Adrenal gland (tissue), 12 donors: ENCODE data around the gene ZNF503. TPM values are rescaled to one million over a fixed set of nuclear protein-coding genes. Genes with fewer than 3 reads are reported as not detected.

Source experiments
- DNase-seq, 7 donors: peaks; one replicate each; pipeline ENCODE4 v3.0.0-alpha.2; 2019 to 2020
- H3K27ac ChIP-seq, 5 donors: fragments of 200-600 bp; sonication (generic) in 4 of 5; 1 replicate in 3 of 5; 2 replicates in 2 of 5; pipeline versions ENCODE4 v1.5.1 to v1.8.0; 2016 to 2020; ENCODE audit warnings: mild to moderate bottlenecking in 1 of 5
- H3K27me3 ChIP-seq: fragments of 200-600 bp; 2 replicates; pipeline ENCODE4 v1.8.0; 2021
- H3K36me3 ChIP-seq, 2 donors: fragments of 200-600 bp; replicated peaks in 1 of 2; 1 replicate in 1 of 2; 2 replicates in 1 of 2; pipeline versions ENCODE4 v1.5.1 to v1.8.0; 2018 to 2022
- H3K4me1 ChIP-seq, 2 donors: fragments of 200-600 bp; replicated peaks in 1 of 2; 1 replicate in 1 of 2; 2 replicates in 1 of 2; pipeline versions ENCODE4 v1.5.1 to v1.8.0; 2018 to 2021
- H3K4me3 ChIP-seq, 4 donors: fragments of 200-600 bp; sonication (generic) in 3 of 4; one replicate each; pipeline ENCODE4 v1.5.1; 2016 to 2018
- H3K9me3 ChIP-seq, 3 donors: fragments of 200-600 bp; sonication (generic) in 1 of 3; replicated peaks in 1 of 3; 1 replicate in 2 of 3; 2 replicates in 1 of 3; pipeline versions ENCODE4 v1.5.1 to v1.8.0; 2016 to 2021
- POLR2A ChIP-seq, 2 donors: fragments of 450-650 bp; IDR thresholded peaks; one replicate each; pipeline ENCODE4 v1.6.1; 2017; ENCODE audit warnings: antibody characterized with exemption in 2 of 2, mild to moderate bottlenecking in 2 of 2, moderate library complexity in 1 of 2
- WGBS, 4 donors: extraction: QIAGEN DNeasy Blood & Tissue Kit in 2 of 4; methylation state at CpG; one replicate each; pipeline versions ENCODE4 v1.1.5 to v1.1.7; 2013 to 2017; 5-methylcytosine and 5-hydroxymethylcytosine counted together
- intact Hi-C, 2 donors: fragments of 100-400 bp; cut with DNase I; formaldehyde crosslinking; loops; one replicate each; pipeline versions ENCODE4 v1.14.1 to v1.15.0; 2022 to 2023
- polyA plus RNA-seq, 3 donors: library from polyadenylated mRNA; stranded (reverse); fragments of 200-250 nt in 2 of 3; fragments of 350-450 nt in 1 of 3; fragmentation: Illumina TruSeq in 1 of 3; extraction: RNeasy Lipid Tissue Mini Kit (QIAGEN cat#74804) in 1 of 3; gene quantifications; one replicate each; pipeline ENCODE4 v1.2.3, GENCODE V29; 2013 to 2014
- total RNA-seq, 9 donors: library from RNA; depleted of rRNA in 4 of 9; stranded (reverse); fragments of >200 nt in 4 of 9; fragments of 120-200 nt in 1 of 9; fragmentation: NEBNext Ultra II Directional in 1 of 9; extraction: Animal tissue kit (Norgen Biotek cat#: 25700) in 1 of 9; gene quantifications; one replicate each; pipeline versions ENCODE4 v1.1.0 to v1.2.4, GENCODE V29; 2013 to 2023
- TF ChIP-seq, protein P1 (sequence below), 6 experiments: fragments of 450-650 bp in 4 of 6; fragments of 200-600 bp in 2 of 6; sonication (generic) in 1 of 6; IDR thresholded peaks; 1 replicate in 5 of 6; 2 replicates in 1 of 6; pipeline versions ENCODE4 v1.5.1 to v1.8.0; 2016 to 2021; ENCODE audit warnings: antibody characterized with exemption in 6 of 6, mild to moderate bottlenecking in 2 of 6, moderate library complexity in 1 of 6
- donor health status: healthy with polysubstance abuse.
- donor health status: Bipolar disorder and iron deficiency.
- donor health status: DM: yes; HTN: yes; CAD: no.
- donor health status: DM: no; HTN: no; CAD: no.
- donor health status: DM: no; HTN: no; CAD: no.
- donor health status: DM: yes; HTN: yes; CAD: no.

The ZNF503 gene
- total and polyA plus RNA-seq, 12 donors: 5.4 to 129 (median 46.0) TPM

DNA sequence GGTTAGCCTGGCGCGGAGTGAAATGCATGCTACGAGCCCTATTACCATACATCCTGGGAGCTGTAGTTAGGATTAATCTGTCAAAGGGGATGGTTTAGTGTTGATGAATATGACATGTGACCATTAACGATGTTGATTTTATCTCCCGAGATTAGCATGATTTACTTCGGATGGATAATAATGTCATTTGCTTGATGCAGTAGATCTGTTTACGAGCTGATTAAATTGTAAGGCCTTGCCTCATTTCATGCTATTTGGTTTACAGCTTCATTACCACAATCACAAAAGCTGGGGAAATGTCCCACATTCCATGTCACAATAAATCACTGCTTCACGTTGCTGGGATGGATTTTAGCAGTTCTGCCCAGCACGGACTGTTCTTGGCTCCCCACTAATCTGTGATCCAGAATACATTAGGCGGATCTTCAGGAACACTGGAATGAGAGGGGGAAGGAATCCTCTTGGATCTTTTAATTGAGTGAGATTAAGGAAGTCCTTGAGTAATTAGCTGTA is 22.3 kb downstream of the ZNF503 start:
- Histone ChIP-seq H3K36me3 (no peaks in the 10 kb centered on the region), H3K4me1 (no peaks in the 10 kb centered on the region), H3K27ac (peak overlapping the region in 1 of 5 donors; percentile 61), H3K9me3 (no peaks in the 10 kb centered on the region), H3K27me3 (no peaks in the 10 kb centered on the region), H3K4me3 (no peak overlapping the region)
- WGBS, 4 donors: 64 to 73% (median 69%) methylated on average over 10 of the region's 10 CpGs
- intact Hi-C loops: no loop called here
- no peak for TF ChIP-seq POLR2A (IDR thresholded peaks at IDR 0.05)
- TF ChIP-seq, protein P1, sequence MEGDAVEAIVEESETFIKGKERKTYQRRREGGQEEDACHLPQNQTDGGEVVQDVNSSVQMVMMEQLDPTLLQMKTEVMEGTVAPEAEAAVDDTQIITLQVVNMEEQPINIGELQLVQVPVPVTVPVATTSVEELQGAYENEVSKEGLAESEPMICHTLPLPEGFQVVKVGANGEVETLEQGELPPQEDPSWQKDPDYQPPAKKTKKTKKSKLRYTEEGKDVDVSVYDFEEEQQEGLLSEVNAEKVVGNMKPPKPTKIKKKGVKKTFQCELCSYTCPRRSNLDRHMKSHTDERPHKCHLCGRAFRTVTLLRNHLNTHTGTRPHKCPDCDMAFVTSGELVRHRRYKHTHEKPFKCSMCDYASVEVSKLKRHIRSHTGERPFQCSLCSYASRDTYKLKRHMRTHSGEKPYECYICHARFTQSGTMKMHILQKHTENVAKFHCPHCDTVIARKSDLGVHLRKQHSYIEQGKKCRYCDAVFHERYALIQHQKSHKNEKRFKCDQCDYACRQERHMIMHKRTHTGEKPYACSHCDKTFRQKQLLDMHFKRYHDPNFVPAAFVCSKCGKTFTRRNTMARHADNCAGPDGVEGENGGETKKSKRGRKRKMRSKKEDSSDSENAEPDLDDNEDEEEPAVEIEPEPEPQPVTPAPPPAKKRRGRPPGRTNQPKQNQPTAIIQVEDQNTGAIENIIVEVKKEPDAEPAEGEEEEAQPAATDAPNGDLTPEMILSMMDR (IDR thresholded peaks at IDR 0.05): no peak
- DNase-seq: no peak

DNA sequence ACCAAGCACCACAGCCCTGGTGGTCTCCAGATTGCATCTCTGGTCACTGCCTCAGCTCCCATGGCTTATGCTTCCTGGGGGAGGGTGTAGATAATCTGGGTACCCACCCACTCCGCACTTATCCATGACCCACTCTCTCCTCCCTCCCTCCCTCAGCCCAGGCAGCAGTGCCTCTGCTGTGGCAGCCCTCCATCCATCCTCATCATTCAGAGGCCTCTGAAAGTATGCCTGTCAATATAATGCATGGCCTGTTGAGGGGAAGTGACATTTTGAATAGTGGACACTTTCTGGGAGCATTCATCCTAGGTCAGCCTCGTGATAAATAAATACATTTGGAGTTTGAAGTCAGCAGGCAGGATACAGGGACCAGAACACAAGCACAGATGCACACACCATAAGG is 23.2 kb downstream of the ZNF503 start:
- H3K4me1 ChIP-seq: no peaks in the 10 kb centered on the region
- no peaks in the 10 kb centered on the region for H3K36me3 ChIP-seq
- intact Hi-C loops: no loop called here
- H3K27me3 ChIP-seq: no peaks in the 10 kb centered on the region
- WGBS, 4 donors: 83 to 91% (median 88%) methylated on average over 2 of the region's 2 CpGs
- TF ChIP-seq, protein P1 (IDR thresholded peaks at IDR 0.05): no peak
- TF ChIP-seq POLR2A (IDR thresholded peaks at IDR 0.05): no peak
- H3K27ac ChIP-seq: no peak overlapping the region
- H3K9me3 ChIP-seq: no peaks in the 10 kb centered on the region
- H3K4me3 ChIP-seq: no peak overlapping the region
- no peak for DNase-seq

DNA sequence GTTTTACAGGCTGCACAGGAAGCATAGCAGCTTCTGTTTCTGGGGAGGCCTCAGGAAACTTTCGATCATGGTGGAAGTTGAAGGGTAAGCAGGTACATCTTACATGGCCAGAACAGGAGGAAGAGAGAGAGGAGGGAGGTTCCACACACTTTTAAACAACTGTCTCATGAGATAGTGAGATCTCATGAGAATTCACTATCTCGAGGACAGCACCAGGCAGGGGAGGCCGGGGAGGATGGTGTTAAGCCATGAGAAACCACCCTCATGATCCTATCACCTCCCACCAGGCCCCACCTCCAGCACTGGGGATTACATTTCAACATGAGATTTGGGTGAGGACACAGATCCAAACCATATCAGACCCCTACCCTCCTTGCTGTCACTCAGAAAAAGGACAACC is 23.7 kb downstream of the ZNF503 start:
- TF ChIP-seq, protein P1 (IDR thresholded peaks at IDR 0.05): no peak
- WGBS, 4 donors: 78 to 98% (median 93%) methylated on average over 3 of the region's 3 CpGs
- intact Hi-C loops: no loop called here

DNA sequence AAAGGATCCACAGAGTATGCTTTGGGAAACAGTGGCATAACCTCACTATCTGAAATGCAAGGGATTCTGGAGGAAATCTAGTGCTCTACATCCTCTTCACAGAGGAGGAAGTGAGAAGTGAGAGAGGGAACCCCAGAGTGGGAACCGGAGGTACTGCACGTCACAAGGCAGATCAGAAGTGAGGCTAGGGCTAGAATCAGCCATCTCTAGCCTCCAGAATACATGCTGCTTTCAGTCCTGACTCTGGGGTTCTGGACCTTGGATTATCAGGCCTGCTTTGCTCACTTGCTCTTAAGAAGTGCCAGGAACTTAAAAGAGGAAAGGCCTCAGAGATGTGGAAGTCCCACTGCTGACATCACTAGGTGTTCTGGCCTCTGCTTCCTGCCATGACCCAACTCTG is 25.7 kb downstream of the ZNF503 start:
- TF ChIP-seq, protein P1 (IDR thresholded peaks at IDR 0.05): no peak
- no peak for TF ChIP-seq POLR2A (IDR thresholded peaks at IDR 0.05)
- DNase-seq: peak in 3 of 7 donors; percentile 23 to 56 (median 41)

More for the DNA sequence above, 23.7 kb downstream of the ZNF503 start:
- no peak overlapping the region for H3K27ac ChIP-seq
- no peak overlapping the region for H3K4me3 ChIP-seq
- no peak for DNase-seq
- no peaks in the 10 kb centered on the region for H3K36me3 ChIP-seq
- H3K9me3 ChIP-seq: no peaks in the 10 kb centered on the region
- H3K4me1 ChIP-seq: no peaks in the 10 kb centered on the region
- no peaks in the 10 kb centered on the region for H3K27me3 ChIP-seq

More for the DNA sequence above, 25.7 kb downstream of the ZNF503 start:
- Histone ChIP-seq H3K4me1 (no peaks in the 10 kb centered on the region), H3K27me3 (no peaks in the 10 kb centered on the region), H3K27ac (peak overlapping the region in 1 of 5 donors; percentile 43), H3K9me3 (no peaks in the 10 kb centered on the region), H3K36me3 (no peaks in the 10 kb centered on the region), H3K4me3 (no peak overlapping the region)
- intact Hi-C loops: no loop called here
- WGBS, 4 donors: 58 to 86% (median 75%) methylated on average over 2 of the region's 2 CpGs
